GM12878 (cell line): ENCODE measurements around the gene SLC45A1. TPM values are rescaled to one million over a fixed set of nuclear protein-coding genes. Genes with fewer than 3 reads are reported as not detected.

Experiments
- ATAC-seq: fragments of 200-7000 bp; cut with Tn5 transposase; 3 replicates; pipeline ENCODE4 v1.9.1; 2020; ENCODE audit warnings: mild to moderate bottlenecking, moderate library complexity
- BruUV-seq: library from RNA; stranded (reverse); fragments of 400-500 nt; replicated peaks from 2 replicates; lab custom pipeline; 2021; lab: Mats Ljungman, UMichigan
- CTCF ChIA-PET: fragments of 300-600 bp; sonication (Branson Sonifier 250); formaldehyde crosslinking; extraction: SDS; loops from one replicate; lab custom pipeline; 2021; ENCODE audit warnings: inconsistent platforms; lab: Yijun Ruan, JAX
- POLR2A ChIA-PET: fragments of 350-600 bp; formaldehyde crosslinking; extraction: SDS; loops from one replicate; lab custom pipeline; 2021; ENCODE audit warnings: inconsistent platforms; lab: Charles Lee
- RAD21 ChIA-PET: fragments of 300-600 bp; sonication (Branson Sonifier 250); formaldehyde crosslinking; loops from one replicate; lab custom pipeline; 2023; ENCODE audit warnings: antibody characterized with exemption; ENCODE audit not compliant: unreplicated experiment; lab: Charles Lee
- SMC1A ChIA-PET: fragments of 300-600 bp; sonication (Branson Sonifier 250); formaldehyde crosslinking; loops from one replicate; lab custom pipeline; 2023; ENCODE audit not compliant: unreplicated experiment, uncharacterized antibody; lab: Charles Lee
- DNase-seq: peaks from one replicate; pipeline ENCODE4 v3.0.0-alpha.2; 2011; ENCODE audit warnings: low read depth, low spot score
- FAIRE-seq: peaks from 3 replicates; lab custom pipeline; 2011; peaks lifted over from hg19 to GRCh38; lab: Jason Lieb, UNC
- H2AFZ ChIP-seq: 2 replicates; pipeline ENCODE4 v1.6.0; 2011; ENCODE audit warnings: low read depth, low read length, control low read depth; ENCODE audit not compliant: control insufficient read depth
- H3K27ac ChIP-seq: 2 replicates; pipeline ENCODE4 v1.5.1; 2011; ENCODE audit warnings: control low read depth; ENCODE audit not compliant: control insufficient read depth, insufficient read depth
- H3K27me3 ChIP-seq, 2 experiments: replicated peaks in 1 of 2; 2 replicates each; pipeline versions ENCODE4 v1.6.0 to v1.6.1; 2011; ENCODE audit warnings: low read length in 1 of 2; ENCODE audit not compliant: control insufficient read depth in 2 of 2, insufficient read depth in 2 of 2
- H3K36me3 ChIP-seq, 2 experiments: 2 replicates each; pipeline ENCODE4 v1.5.1; 2011; ENCODE audit warnings: low read length in 1 of 2; ENCODE audit not compliant: control insufficient read depth in 2 of 2, insufficient read depth in 2 of 2
- H3K4me1 ChIP-seq: 2 replicates; pipeline ENCODE4 v1.6.1; 2011; ENCODE audit warnings: mild to moderate bottlenecking, low read length, moderate library complexity, mixed read lengths; ENCODE audit not compliant: control insufficient read depth, insufficient read depth
- H3K4me2 ChIP-seq: 2 replicates; pipeline ENCODE4 v1.6.0; 2011; ENCODE audit warnings: control low read depth; ENCODE audit not compliant: control insufficient read depth, insufficient read depth
- H3K4me3 ChIP-seq: fragments of 200-600 bp; sonication (generic); 2 replicates; pipeline ENCODE4 v1.5.1; 2016
- H3K79me2 ChIP-seq: 2 replicates; pipeline ENCODE4 v1.6.0; 2011; ENCODE audit warnings: low read length; ENCODE audit not compliant: control insufficient read depth, insufficient read depth
- H3K9ac ChIP-seq: 2 replicates; pipeline ENCODE4 v1.8.0; 2011; ENCODE audit warnings: low read length, control low read depth, mixed read lengths; ENCODE audit not compliant: control insufficient read depth, insufficient read depth
- H3K9me3 ChIP-seq: replicated peaks from 3 replicates; pipeline ENCODE4 v1.5.1; 2011; ENCODE audit warnings: mild to moderate bottlenecking, low read length; ENCODE audit not compliant: control insufficient read depth, insufficient read depth
- H4K20me1 ChIP-seq: 2 replicates; pipeline ENCODE4 v1.6.0; 2011; ENCODE audit not compliant: control insufficient read depth, insufficient read depth
- BHLHE40 ChIP-seq, 2 experiments: fragments of 450-650 bp in 1 of 2; IDR thresholded peaks; 2 replicates each; pipeline ENCODE4 v1.6.1; 2011 to 2017; ENCODE audit warnings: low read depth in 2 of 2, borderline replicate concordance in 1 of 2, improper control_type of control experiment in 1 of 2, low read length in 1 of 2, mild to moderate bottlenecking in 1 of 2
- FOS ChIP-seq: IDR thresholded peaks from 3 replicates; pipeline ENCODE4 v1.6.1; 2011; ENCODE audit warnings: borderline replicate concordance; ENCODE audit not compliant: insufficient read length; ENCODE audit errors: extremely low read depth
- POLR2A ChIP-seq: IDR thresholded peaks from 2 replicates; pipeline ENCODE4 v1.6.1; 2011; ENCODE audit warnings: low read depth, mild to moderate bottlenecking, low read length
- RUNX3 ChIP-seq: IDR thresholded peaks from 2 replicates; pipeline ENCODE4 v1.6.1; 2012; ENCODE audit warnings: low read length, inconsistent platforms
- WGBS: methylation state at CpG from one replicate; pipeline ENCODE4 v1.1.6; 2016; ENCODE audit warnings: low lambda C conversion rate; ENCODE audit not compliant: insufficient replicate concordance, insufficient coverage; ENCODE audit errors: missing lambda C conversion rate; 5-methylcytosine and 5-hydroxymethylcytosine counted together
- in situ Hi-C: fragments of 300-500 bp; cut with MboI; formaldehyde crosslinking; loops from 9 replicates; pipeline ENCODE4 v1.14.3; 2018; ENCODE audit warnings: mixed read lengths
- intact Hi-C: fragments of 100-400 bp; cut with micrococcal nuclease; formaldehyde crosslinking; loops from one replicate; pipeline ENCODE4 v1.14.2; 2022; ENCODE audit not compliant: unreplicated experiment
- polyA plus RNA-seq, 11 experiments: library from polyadenylated mRNA; depleted of rRNA in 4 of 11; unstranded in 6 of 11; stranded (reverse) in 5 of 11; fragments of >200 nt; fragmentation: Nextera tagmentation in 4 of 11; fragmentation: Illumina TruSeq in 1 of 11; extraction: Ambion mirVana in 4 of 11; extraction: Trizol in 1 of 11; gene quantifications; 1 replicate in 1 of 11; 2 replicates in 10 of 11; pipeline versions ENCODE4 v1.2.1 to v1.2.3, GENCODE V29; 2011 to 2016; ENCODE audit warnings: inconsistent platforms in 2 of 11, missing spikeins in 2 of 11, low read depth in 1 of 11
- total RNA-seq, 4 experiments: library from RNA; depleted of rRNA in 3 of 4; stranded (reverse); fragments of >200 nt in 3 of 4; fragmentation: Illumina TruSeq in 1 of 4; extraction: Trizol in 1 of 4; gene quantifications; 2 replicates each; pipeline versions ENCODE4 v1.2.1 to v1.2.3, GENCODE V29; 2013 to 2021
- TF ChIP-seq, protein P1 (sequence below), 3 experiments: IDR thresholded peaks in 2 of 3; conservative IDR thresholded peaks in 1 of 3; 2 replicates each; pipeline ENCODE4 v1.5.1; 2011; ENCODE audit warnings: low read depth in 3 of 3, low read length in 3 of 3, mild to moderate bottlenecking in 3 of 3, control low read depth in 2 of 3, moderate library complexity in 2 of 3, inconsistent platforms in 1 of 3, mixed read lengths in 1 of 3; ENCODE audit not compliant: control insufficient read depth in 2 of 3, insufficient read depth in 1 of 3; ENCODE audit errors: extremely low read depth in 1 of 3
- TF ChIP-seq, protein P2 (sequence below): IDR thresholded peaks from 2 replicates; pipeline ENCODE4 v1.6.1; 2011; ENCODE audit warnings: mild to moderate bottlenecking, low read depth, low read length, moderate library complexity; ENCODE audit not compliant: insufficient replicate concordance

Gene SLC45A1
- total and polyA plus RNA-seq, 10 of the 15 experiments (the other 5 are each of a cell fraction or from before 2014, with no cell fraction given) = 0.07 to 0.23 (median 0.13) TPM; not detected in 6

- no peaks in the 10 kb centered on the region for H3K4me1 ChIP-seq
- ChIA-PET POLR2A (no interaction called here), RAD21 (no interaction called here), SMC1A (no interaction called here), CTCF (interaction anchor here (1.0 kb wide), 1 partner anchor 383 kb away, joined by 3 read pairs; no protein-coding TSS in a partner anchor)
- H4K20me1 ChIP-seq = no peaks in the 10 kb centered on the region
- H3K27me3 ChIP-seq = no peaks in the 10 kb centered on the region
- DNase-seq (no peak), FAIRE-seq (no peak), ATAC-seq (no peak)
- intact Hi-C loops = no loop called here
- H3K27ac ChIP-seq = no peak overlapping the region
- no peak overlapping the region for H3K4me2 ChIP-seq
- WGBS = 93% methylated on average over 18 of the region's 18 CpGs
- no peaks in the 10 kb centered on the region; the same call in 1 of the 2 replicates for H3K79me2 ChIP-seq
- no peak overlapping the region for H3K4me3 ChIP-seq
- TF ChIP-seq FOS (no peak), POLR2A (0 out of 2 replicates have a peak, but pooled peaks have one; percentile 5)
- in situ Hi-C loops = no loop called here
- peaks cover 14 to 50% of the 10 kb centered on the region in 2 experiments for H3K36me3 ChIP-seq
- BruUV-seq = no TSS peak
- H3K9ac ChIP-seq = no peak overlapping the region
- no peak overlapping the region for H2AFZ ChIP-seq
- no peaks in the 10 kb centered on the region for H3K9me3 ChIP-seq
Measured at GRCh38 chr1:8363767-8364301, 45.9 kb downstream of the SLC45A1 start.

GRCh38 chr1:8364528-8365442, 46.9 kb downstream of the SLC45A1 start:
- no TSS peak for BruUV-seq
- TF ChIP-seq POLR2A = 0 out of 2 replicates have a peak, but pooled peaks have one; percentile 0
- TF ChIP-seq, protein P1, sequence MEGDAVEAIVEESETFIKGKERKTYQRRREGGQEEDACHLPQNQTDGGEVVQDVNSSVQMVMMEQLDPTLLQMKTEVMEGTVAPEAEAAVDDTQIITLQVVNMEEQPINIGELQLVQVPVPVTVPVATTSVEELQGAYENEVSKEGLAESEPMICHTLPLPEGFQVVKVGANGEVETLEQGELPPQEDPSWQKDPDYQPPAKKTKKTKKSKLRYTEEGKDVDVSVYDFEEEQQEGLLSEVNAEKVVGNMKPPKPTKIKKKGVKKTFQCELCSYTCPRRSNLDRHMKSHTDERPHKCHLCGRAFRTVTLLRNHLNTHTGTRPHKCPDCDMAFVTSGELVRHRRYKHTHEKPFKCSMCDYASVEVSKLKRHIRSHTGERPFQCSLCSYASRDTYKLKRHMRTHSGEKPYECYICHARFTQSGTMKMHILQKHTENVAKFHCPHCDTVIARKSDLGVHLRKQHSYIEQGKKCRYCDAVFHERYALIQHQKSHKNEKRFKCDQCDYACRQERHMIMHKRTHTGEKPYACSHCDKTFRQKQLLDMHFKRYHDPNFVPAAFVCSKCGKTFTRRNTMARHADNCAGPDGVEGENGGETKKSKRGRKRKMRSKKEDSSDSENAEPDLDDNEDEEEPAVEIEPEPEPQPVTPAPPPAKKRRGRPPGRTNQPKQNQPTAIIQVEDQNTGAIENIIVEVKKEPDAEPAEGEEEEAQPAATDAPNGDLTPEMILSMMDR (IDR thresholded peaks at IDR 0.05 in 2 of 3, conservative IDR thresholded peaks at IDR 0.05 in 1 of 3; ENCODE audit: control insufficient read depth in 2 of 3, extremely low read depth in 1 of 3, insufficient read depth in 1 of 3, low read depth in 3 of 3, low read length in 3 of 3) = no peak
- TF ChIP-seq RUNX3 = no peak
- TF ChIP-seq BHLHE40 (IDR thresholded peaks at IDR 0.05; ENCODE audit: borderline replicate concordance in 1 of 2, low read depth in 2 of 2, low read length in 1 of 2) = no peak
- TF ChIP-seq, protein P2, sequence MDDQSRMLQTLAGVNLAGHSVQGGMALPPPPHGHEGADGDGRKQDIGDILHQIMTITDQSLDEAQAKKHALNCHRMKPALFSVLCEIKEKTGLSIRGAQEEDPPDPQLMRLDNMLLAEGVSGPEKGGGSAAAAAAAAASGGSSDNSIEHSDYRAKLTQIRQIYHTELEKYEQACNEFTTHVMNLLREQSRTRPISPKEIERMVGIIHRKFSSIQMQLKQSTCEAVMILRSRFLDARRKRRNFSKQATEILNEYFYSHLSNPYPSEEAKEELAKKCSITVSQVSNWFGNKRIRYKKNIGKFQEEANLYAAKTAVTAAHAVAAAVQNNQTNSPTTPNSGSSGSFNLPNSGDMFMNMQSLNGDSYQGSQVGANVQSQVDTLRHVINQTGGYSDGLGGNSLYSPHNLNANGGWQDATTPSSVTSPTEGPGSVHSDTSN = no peak
- ATAC-seq (no peak), FAIRE-seq (no peak), DNase-seq (no peak)
- Histone ChIP-seq H3K4me2 (no peak overlapping the region), H4K20me1 (no peaks in the 10 kb centered on the region), H3K27ac (no peak overlapping the region), H3K27me3 (no peaks in the 10 kb centered on the region), H3K79me2 (no peaks in the 10 kb centered on the region; the same call in 1 of the 2 replicates), H3K9me3 (no peaks in the 10 kb centered on the region), H3K36me3 (peaks cover 12 to 40% of the 10 kb centered on the region in 2 experiments), H2AFZ (no peak overlapping the region), H3K4me1 (no peaks in the 10 kb centered on the region), H3K9ac (no peak overlapping the region), H3K4me3 (no peak overlapping the region)
- ChIA-PET POLR2A (interaction anchor here (0.6 kb wide), 1 partner anchor 390 kb away, joined by 5 read pairs; no protein-coding TSS in a partner anchor), RAD21 (no interaction called here), SMC1A (no interaction called here), CTCF (no interaction called here)
- in situ Hi-C loops = no loop called here
- WGBS = 92% methylated on average over 29 of the region's 29 CpGs
- intact Hi-C loops = no loop called here
